Activated T-cell treated with anti-CD3 and anti-CD28 coated beads for 48 hours (primary cell): ENCODE data around the gene APCDD1.
A peak's percentile ranks its signal among the peaks of the same experiment; 100 is the strongest.
"Not testable (repeated sequence)": the region's sequence is repeated elsewhere in the genome, so short reads cannot be mapped to it uniquely, and the experiment has no call there.

Experiments
- DNase-seq: peaks from one replicate; pipeline ENCODE4 v3.0.0-alpha.2; 2020; ENCODE audit warnings: low read depth

The APCDD1 gene

GRCh38 chr18:10490401-10491165 lies 36.1 kb downstream of the APCDD1 start:
- DNase-seq: peak; percentile 62

- DNase-seq: no peak
These were observed 41.5 kb downstream of the APCDD1 start for GRCh38 chr18:10495936-10496335.

GRCh38 chr18:10497206-10497749 lies 42.8 kb downstream of the APCDD1 start:
- DNase-seq: no peak

- no peak for DNase-seq
These were observed 44.8 kb downstream of the APCDD1 start for GRCh38 chr18:10499230-10499629.

DNA sequence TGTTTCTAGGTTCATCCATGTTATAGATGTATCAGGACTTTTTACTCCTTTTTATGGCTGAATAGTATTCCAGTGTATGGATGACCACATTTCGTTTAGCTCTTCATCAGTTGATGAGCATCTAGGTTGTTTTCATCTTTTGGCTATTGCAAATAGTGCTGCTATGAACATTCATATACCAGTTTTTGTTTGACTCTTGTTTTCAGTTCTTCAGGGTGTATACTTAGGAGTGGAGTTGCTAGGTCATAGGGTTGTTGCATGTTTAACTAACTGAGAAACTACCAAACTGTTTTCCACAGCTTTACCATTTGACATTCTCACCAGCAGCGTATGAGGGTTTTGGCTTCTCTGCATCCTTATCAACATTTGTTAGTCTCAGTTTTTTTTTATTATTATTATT lies 45.6 kb downstream of the APCDD1 start:
- DNase-seq: no peak

DNA sequence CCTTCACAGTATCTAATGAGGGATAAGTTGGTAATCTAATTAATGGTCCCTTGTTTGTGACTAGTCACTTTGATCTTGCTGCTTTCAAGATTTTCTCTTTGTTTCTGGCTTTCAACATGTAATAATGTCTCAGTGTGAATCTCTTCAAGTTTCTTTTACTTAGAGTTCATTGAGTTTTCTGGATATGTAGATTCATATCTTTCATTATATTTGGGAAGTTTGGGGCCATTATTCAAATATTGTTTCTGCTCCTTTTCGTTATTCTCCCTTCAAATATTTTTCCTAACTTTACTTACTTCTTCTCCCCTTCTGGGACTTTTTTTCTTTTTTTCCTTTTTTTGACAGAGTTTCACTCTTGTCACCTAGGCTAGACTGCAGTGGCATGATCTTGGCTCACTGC lies 50.3 kb downstream of the APCDD1 start:
- no peak for DNase-seq

DNA sequence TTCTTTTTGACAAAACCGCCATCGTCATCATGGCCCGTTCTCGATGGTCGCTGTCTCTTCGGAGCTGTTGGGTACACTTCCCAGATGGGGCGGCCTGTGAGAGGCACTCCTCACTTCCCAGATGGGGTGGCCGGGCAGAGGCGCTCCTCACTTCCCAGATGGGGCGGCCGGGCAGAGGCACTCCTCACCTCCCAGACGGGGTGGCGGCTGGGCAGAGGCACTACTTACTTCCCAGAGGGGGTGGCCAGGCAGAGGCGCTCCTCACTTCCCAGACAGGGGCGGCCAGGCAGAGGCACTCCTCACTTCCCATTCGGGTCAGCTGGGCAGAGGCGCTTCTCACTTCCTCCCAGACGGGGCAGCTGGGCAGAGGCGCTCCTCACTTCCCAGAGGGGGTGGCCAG lies 51.5 kb downstream of the APCDD1 start:
- DNase-seq: not testable (repeated sequence)

- no peak for DNase-seq
These were observed 54.2 kb downstream of the APCDD1 start for GRCh38 chr18:10508591-10508990.

GRCh38 chr18:10511236-10511635 lies 56.8 kb downstream of the APCDD1 start:
- no peak for DNase-seq

DNA sequence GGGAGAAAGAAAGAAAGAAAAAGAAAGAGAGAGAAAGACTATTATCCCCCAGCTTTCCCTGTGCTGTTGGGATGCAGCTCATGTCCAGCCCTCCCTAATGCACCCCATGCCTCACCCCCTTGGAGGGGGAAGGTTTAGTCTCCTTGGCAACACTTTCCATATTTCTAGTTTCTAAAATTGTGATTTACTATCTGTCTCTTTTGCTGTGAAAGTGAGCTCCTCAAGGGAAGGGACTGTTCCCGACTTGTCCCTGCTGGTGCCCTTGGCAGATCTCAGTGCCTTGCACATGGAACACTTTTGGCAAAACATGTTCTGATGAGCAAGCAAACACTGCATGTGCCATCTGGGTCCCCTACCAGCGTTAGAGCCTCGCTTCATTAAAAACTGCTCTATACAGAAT lies 59.6 kb downstream of the APCDD1 start:
- DNase-seq: no peak

GRCh38 chr18:10514601-10515000 lies 60.2 kb downstream of the APCDD1 start:
- no peak for DNase-seq

DNA sequence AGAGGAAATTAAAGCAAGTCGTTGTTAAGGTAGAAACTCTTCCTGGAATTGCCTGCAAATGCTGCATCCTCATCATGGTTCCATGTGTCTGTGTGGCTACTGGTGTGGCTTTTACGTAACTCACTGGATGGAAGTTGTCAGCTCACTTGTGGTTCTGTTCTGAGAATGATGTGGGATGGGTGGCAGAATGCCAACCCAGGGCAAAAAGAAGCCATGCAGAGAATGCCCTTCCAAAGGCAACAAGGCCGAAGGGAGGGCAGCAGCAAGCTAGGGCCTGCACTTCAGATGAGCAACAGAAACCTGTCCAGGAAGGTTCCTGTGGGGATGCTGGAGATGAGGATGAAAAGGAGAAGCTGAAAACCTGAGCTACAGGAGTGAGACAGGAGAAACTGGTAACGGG lies 61.0 kb downstream of the APCDD1 start:
- DNase-seq: no peak

GRCh38 chr18:10516078-10516477 lies 61.6 kb downstream of the APCDD1 start:
- no peak for DNase-seq

- DNase-seq: no peak
These were observed 64.3 kb downstream of the APCDD1 start for GRCh38 chr18:10518595-10519255.

DNA sequence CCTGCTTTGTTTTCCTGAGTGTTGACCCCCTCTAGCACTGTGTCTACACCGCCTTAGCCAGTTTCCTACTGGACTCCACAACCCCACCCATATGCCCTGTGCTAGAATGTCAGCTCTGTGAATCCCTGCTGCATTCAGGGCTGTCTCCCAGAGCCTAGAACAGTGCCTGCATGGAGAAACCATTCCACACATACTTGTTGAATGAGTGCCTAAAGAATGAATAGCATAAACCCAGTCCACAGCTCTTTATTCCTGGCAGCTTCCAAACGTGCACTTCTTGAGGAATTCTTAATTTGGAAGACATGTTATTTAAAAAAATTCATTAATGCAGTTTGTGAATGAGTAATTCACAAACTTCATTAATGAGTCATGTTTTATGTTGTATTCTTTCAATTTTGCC lies 64.9 kb downstream of the APCDD1 start:
- no peak for DNase-seq

DNA sequence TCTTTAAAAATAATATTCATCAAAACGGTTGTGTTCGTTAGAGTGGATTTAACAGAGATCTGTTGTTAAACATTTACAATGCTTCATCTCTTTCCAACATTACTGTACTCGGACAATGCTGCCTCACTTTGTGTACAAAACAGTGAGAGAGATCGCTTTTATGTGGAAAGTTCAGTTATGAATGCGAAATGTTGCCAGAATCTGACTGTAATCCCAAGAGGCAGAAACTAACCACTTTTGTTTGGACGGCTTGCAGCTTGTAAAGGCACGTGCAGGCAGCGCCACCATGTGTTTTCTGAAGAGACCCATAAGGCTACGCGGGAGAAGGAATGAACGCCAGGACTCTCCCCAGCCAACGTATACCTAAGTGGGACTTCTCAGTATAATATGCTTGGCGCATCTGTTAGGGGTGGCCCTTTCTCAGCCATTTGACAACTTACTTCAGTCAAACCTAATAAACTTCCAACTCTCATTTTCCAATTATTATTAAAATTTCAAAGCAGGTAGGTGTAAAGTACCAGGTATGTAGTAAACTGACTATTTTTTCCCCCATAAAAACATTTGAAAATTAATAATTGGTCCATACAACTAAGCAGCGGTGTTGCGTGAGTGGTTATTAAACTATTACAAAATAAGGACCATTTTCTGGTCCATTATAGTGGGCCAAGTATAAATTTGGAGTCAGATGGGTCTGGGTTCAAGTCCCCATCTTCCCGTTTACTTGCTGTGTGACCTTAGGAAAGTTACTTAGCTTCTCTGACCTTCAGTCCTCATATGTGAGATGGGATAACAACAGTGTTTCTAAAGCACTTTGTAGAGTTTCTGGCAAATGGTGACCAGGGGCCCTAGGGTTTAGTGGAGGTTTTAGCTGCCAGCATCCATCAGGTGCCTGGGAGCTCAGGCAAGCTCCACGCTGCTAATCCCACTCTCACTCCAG lies 65.8 kb downstream of the APCDD1 start:
- peak; percentile 40 for DNase-seq

- no peak for DNase-seq
These were observed 67.1 kb downstream of the APCDD1 start for GRCh38 chr18:10521566-10521965.

DNA sequence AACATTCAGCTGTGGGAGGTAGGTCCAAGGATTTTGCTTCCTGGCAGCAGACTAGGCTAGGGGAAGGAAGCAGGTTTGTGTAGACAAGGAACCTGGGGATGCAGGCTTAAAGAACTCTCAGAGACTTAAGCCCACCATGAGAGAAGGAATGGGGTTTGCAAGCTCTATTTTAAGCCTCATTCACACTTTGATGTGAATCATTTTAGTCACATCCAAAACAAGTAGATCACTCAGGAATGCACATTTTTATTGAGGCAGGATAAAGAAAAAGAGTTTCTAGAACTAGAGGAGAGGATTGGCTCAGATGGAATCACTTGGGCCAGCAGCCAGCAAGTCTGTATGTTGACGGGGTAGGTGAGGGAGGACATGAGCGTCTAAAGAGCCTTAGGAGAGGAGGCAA lies 68.1 kb downstream of the APCDD1 start:
- DNase-seq: no peak

GRCh38 chr18:10523544-10523943 lies 69.1 kb downstream of the APCDD1 start:
- no peak for DNase-seq

GRCh38 chr18:10524507-10525370 lies 70.3 kb downstream of the APCDD1 start:
- DNase-seq: no peak

- DNase-seq: no peak
These were observed 70.9 kb downstream of the APCDD1 start for GRCh38 chr18:10525371-10525691.
